GM19043 (cell line): Measurements from ENCODE around the gene IL24.
"Not testable (repeated sequence)": the region's sequence is repeated elsewhere in the genome, so short reads cannot be mapped to it uniquely, and the experiment has no call there.

Experiments
- ATAC-seq: cut with Tn5 transposase; IDR thresholded peaks from one replicate; pipeline ENCODE4 v1.9.1; 2021; ENCODE audit warnings: low read depth; ENCODE audit not compliant: unreplicated experiment

The IL24 gene, protein sequence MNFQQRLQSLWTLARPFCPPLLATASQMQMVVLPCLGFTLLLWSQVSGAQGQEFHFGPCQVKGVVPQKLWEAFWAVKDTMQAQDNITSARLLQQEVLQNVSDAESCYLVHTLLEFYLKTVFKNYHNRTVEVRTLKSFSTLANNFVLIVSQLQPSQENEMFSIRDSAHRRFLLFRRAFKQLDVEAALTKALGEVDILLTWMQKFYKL

DNA sequence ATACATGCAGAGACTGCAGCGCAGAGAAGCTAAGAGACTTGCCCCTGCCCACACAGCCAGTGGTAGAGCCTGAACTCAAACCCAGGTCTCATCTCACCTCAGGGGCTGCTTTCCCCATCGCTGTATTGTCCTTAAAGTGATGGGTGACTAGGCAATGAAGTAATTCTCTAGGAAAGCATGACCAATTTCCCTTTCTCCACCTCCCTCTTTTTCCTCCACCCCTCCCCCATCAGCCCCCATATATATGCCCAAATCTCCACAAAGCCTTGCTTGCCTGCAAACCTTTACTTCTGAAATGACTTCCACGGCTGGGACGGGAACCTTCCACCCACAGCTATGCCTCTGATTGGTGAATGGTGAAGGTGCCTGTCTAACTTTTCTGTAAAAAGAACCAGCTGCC is at the start of gene IL24:
Gene IL24, plus strand, starts transcription at position 269 of the 400 bp plus-strand sequence. CDS start 390 bp downstream, outside the sequence.
- no peak for ATAC-seq

DNA sequence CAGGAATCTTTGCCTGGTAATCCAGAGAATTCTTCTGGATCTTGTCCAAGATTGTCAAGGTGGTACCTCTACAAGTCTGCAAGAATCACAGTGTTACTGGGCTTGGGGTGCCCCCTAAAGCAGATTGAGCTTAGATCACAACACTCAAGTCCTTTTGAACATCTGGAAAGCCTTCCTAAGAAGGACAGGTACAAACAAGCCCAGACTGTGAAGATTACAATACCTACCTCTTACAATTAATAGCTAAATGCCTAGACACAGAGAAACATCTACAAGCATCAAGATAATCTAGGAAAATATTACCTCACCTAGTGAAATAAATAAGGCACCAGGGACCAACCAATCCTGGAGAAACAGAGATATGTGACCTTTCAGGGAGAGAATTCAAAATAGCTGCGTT is 49.3 kb upstream of the IL24 start:
- no peak for ATAC-seq

DNA sequence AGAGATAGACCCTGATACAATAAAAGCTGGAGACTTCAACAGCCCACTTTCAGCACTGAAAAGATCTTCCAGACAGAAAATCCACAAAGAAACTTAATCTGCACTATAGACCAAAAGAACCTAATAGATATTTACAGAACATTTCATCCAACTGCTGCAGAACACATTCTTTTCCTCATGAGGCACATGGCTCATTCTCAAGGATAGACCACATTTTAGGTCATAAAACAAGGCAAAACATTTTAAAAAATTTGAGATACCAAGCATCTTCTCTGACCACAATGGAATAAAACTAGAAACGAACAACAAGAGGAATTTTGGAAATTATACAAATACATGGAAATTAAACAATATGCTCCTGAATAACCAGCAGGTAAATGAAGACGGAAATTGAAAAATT is 46.8 kb upstream of the IL24 start:
- no peak for ATAC-seq

DNA sequence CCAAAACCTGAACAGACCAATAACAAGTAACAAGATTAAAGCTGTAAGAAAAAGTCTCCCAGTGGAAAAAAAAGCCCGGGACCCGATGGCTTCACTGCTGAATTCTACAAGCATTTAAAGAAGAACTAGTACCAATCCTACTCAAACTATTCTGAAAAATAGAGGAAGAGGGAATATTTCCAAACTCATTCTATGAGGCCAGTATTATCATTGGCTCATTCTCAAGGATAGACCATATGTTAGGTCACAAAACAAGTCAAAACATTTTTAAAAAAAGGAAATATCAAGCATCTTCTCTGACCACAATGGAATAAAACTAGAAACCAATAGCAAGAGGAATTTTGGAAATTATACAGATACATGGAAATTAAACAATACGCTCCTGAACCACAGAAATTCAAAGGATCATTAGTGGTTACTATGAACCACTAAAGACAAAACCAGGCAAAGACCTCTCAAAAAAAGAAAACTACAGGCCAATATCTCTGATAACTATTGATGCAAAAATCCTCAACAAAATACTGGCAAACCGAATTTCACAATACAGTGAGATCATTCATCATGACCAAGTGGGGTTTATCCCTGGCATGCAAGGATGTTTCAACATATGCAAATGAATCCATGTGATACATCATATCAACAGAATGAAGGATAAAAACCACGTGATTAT is 45.8 kb upstream of the IL24 start:
- ATAC-seq: no peak

DNA sequence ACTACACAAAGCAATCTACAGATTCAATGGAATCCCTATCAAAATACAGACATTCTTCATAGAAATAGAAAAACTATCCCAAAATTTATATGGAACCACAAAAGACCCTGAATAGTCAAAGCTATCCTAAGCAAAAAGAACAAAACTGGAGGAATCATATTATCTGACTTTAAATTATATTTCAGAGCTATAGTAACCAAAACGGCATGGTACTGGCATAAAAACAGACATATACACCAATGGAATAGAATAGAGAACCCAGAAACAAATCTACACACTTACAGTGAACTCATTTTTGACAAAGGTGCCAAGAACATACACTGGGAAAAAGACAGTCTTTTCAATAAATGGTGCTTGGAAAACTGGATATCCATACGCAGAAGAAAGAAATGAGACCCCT is 44.6 kb upstream of the IL24 start:
- ATAC-seq: not testable (repeated sequence)

DNA sequence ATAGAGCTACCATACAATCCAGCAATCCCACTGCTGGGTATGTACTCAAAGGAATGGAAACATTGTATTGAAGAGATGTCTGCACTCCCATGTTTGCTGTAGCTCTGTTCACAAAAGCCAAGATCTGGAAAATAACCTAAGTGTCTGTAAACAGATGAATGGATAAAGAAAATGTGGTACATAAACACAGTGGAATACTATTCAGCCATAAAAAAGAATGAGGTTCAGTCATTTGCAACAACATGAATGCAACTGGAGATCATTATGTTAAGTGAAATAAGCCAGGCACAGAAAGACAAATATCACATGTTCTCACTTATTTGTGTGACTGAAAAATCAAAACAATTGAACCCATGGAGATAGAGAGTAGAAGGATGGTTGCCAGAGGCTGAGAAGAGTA is 43.5 kb upstream of the IL24 start:
- not testable (repeated sequence) for ATAC-seq

DNA sequence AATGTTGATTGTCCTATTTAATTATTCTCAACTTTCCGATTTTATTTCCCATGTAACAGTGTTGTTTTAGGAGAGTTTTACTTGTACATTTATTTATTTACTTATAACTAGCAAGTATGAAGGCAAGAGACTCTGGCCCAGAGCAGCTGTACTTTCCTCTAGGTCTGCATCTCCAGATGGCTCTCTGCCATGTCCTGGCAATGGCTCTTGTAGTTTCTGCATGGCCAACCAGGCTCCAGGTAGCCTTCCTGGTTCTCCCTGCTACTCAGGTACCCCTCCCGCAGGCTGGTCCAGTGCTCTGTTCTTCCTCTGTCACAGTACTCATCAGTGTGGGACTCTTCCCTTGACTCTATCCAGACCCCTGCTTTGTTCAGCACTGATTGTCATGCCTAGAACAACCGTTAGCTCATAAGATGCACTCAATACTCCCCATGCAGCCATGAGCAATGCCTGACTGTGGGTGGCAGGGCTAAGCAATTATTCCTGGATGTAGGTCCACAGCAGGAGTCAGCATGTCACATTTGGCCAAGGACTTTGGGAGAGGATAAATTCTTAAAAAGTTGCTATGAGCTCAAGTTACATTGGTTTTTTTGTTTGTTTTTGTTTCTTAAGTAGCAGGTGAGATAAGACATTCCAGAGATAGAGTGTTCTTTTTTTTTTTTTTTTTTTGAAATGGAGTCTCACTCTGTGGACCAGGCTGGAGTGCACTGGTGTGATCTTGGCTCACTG is 42.7 kb upstream of the IL24 start:
- no peak for ATAC-seq

DNA sequence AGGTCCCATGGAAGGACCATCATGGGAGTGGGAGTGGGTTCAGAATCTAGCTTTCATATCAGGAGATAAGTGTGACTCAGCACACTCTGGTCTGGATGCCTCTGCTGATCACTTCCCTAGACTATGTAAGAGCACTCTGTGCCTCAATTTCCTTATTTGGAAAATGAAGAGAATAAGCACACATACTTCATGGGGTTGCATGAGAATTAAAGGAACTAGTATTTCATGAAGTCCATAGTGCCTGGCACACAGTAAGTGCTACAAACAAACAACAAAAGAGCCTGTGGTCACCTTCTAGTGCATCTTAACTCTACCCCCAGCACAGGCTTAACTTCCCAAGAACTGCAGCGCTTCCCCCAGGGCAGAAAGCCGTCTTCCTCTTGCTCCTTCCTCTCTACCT is 41.4 kb upstream of the IL24 start:
- no peak for ATAC-seq

DNA sequence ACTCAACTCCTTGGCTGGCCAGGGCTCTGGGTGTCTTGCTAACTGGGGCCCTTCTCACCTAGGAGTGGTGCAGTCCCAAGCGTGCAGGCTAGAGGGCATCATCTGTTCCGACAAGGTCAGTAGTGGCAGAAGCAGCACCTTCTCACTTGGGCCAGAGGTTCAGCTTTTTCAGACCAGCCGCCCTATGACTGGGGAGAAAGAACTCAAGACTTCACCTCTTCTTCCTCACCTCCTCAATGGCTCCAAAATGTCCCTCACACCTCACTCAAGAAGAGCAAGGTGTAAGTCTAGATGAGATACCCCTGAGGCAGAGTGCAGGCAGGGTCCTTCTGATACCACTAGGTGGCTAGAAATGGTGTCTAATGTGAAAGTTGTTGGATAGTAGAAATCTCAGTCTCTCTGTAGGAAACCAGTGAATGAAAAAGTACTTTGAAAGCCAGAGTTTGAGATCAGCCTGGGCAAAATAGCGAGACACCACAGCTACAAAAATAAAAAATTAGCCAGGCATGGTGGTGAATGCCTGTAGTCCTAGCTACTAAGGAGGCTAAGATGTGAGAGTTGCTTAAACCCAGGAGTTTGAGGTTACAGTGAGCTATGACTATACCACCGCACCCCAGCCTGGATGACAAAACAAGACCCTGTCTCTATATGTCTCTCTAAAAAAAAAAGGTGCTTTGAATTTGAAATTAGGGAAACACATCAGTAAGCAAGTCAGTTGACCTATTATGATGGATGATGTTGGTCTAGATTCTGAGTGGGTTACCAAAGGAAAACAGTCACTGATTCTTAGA is 40.4 kb upstream of the IL24 start:
- ATAC-seq: no peak

DNA sequence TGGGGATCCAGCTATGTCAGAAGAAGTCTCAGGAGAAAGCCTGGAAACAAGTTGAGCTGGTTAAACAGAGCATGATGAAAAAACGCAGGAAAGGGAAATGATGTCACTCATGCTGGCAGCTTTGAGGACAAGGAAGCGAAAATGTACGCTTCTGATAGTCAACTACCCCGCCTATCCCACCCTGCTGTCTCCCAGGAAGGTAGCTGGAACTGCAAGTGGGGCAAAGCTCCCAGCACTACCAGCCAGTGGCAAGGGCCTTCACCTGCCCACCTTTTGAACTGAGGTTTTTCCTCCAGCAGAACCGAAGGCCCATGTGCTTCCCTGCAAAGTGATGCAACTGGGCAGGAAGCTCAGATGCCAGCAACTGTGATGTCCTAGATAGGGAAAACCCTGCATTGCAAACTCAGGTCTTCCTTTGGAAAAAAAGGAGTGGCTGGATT is 38.1 kb upstream of the IL24 start:
- ATAC-seq: no peak

DNA sequence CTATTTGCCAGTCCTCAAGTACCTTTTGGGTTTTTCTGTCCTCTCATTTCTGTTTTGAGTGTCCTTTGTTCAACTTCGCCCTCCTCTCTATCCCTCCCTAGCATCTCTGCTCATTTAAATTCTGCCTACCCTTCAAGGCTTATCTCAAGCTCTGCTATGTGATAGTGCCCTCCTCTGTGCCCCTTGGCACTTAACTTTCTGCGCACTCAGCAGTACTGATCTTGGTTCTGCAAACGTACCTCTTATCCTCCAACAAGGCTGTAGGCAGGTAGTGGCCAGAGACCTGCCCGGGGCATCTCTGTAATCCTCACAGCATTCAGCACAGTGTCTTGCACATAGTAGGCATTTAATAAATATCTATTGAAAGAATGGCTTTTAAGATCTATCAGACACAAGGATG is 37.1 kb upstream of the IL24 start:
- ATAC-seq: no peak

DNA sequence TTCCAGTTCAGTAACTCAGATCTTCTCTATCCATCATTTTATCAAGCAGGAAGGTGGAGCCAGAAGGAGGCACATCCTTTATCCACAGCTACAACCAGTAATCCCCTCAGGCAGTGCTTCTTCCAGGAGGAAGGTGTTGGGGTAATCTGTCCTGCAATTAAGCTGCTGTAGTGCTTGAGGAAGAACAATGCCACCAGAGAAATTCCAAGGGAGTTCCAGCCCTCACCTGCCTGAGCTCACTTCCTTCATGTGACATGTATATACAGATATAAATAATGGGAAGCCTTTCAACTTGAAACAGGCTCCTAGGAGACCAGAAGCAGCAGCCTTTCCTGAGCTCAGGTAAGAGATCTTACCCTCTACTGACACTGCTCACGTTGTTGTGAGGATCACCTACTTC is 34.0 kb upstream of the IL24 start:
- ATAC-seq: no peak

DNA sequence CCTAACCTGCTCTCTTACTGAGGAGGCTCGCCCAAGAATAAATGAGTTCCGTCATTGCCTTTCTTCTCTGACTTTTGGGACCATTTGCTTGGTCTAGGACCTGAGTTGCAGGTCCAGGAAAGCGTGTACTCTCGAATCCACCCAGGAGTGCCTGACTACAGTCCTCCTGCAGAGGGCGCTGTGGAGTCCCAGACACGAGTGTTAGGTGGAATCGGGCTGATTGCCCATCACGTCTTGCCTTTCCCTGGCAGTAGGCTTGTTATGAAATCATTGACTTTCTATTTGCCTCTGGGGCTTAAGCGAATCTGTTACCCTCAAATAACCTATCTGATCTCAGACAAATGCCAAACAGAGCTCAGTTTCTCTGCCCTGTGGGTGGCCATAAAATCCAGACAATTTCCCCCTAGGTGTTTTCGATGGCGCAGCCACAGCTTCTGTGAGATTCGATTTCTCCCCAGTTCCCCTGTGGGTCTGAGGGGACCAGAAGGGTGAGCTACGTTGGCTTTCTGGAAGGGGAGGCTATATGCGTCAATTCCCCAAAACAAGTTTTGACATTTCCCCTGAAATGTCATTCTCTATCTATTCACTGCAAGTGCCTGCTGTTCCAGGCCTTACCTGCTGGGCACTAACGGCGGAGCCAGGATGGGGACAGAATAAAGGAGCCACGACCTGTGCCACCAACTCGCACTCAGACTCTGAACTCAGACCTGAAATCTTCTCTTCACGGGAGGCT is 32.1 kb upstream of the IL24 start, which contains the start of gene IL20:
Gene IL20, plus strand, starts transcription at position 685 of the 733 bp plus-strand sequence. CDS start 230 bp downstream, outside the sequence.
- no peak for ATAC-seq

DNA sequence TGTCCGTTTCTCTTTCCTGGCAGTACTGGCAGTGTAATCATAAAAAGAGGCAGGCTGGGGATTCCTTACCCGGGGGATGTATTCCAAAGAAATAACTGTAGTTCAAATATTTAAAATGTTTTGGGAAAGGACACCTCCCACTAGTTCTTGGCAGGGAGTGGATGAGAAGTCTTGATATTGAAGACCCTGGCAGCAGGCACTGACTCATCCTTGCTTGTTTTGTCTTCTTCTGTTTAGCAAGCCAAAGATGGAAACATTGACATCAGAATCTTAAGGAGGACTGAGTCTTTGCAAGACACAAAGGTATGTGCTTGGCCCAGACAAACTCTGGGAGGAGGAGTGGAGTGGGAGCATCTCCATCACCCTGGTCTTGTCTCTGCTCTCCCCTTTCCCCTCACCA is 31.2 kb upstream of the IL24 start:
- ATAC-seq: no peak

DNA sequence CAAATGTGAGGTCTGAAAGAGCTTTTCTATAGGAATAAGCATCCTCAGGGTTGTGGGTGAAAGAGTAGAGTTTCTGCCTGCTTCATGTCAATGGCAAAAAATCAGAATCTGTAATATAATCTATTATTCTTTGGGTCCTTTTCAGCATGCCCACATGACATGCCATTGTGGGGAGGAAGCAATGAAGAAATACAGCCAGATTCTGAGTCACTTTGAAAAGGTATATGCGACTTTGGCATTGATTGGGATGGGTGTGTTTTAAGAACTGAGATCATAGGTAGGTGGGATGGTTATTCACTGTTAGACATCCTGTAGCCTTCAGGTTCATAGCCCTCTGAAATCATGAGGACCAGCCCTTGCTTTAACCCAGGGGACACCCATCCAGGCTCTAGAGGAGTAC is 30.0 kb upstream of the IL24 start:
- ATAC-seq: no peak

DNA sequence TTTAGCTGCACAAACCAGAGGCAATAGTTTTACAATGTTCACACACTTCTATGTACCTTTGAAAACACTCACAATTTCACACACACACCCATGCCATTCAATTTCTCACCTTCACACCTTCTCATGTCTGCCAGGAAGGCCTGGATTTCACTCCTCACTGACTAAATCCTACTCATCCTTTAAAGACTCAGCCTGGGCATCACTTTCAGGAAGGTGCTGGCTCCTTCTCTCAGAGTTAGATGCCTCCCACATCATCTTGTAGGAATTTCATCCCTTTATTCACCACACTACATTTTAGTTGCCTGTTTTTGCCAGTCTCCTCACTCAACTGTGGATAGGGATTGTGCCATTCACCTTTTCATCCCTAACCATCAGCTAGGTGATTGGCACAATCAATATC is 29.5 kb upstream of the IL24 start:
- no peak for ATAC-seq

DNA sequence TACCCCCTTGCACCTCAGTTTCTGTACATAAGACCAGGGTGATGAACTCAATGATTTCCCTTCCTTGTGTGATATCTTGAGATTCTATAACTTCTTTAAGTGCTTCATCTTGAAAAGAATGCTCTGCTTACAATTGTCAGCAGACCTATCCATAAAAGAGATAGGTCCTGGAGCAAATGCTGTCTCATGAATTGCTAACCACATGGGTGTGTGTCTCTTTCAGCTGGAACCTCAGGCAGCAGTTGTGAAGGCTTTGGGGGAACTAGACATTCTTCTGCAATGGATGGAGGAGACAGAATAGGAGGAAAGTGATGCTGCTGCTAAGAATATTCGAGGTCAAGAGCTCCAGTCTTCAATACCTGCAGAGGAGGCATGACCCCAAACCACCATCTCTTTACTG is 29.0 kb upstream of the IL24 start:
- ATAC-seq: no peak

DNA sequence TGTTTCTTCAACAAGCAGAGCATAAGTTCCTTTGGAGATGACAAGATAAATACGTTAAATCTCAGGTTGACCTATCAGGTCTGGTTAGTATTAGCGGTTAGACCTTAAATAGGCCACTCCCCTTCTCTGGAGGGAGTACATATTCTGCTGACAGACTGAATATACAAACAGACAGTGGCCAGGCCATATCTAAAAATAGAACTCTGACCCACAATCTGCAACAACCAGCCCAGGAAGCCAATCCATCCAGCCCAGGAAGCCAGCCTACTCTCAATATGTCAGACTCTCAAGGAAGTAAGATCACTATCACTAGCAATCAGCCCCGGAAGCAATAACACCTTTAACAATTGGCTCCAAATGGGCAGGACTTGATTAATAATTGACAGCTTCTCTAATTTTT is 25.1 kb upstream of the IL24 start:
- ATAC-seq: no peak

DNA sequence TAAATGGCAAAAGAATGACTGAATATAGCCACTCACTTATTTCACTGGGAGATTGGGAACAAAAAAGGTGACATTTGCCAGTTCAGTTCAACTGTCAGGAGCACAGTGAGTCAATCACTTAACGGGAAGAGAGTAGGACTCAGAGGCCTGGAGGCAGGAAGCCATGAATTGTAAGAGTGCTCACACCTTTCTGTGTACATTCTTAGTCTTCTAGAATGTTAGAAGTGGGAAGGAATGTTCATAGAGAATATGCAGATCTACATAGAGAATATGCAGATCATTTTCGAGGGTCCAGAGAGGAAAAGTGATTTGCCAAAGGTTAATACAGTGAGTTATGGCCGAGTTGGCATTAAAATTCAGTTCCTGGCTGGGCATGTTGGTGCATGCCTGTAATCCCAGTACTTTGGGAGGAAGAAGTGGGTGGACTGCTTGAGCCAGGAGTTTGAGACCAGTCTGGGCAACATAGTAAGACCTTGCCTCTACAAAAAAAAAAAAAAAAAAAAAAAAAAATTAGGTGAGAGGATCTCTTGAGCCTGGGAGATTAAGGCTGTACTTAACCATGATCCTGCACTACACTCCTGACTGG is 23.5 kb upstream of the IL24 start:
- no peak for ATAC-seq
